Cardiac muscle cell (in vitro differentiated cells and primary cell): ENCODE measurements around the gene ARHGEF33. TPM values are rescaled to one million over a fixed set of nuclear protein-coding genes. Genes with fewer than 3 reads are reported as not detected.

ENCODE experiments used
- DNase-seq, 2 donors: peaks; one replicate each; pipeline versions ENCODE4 v3.0.0 to v3.0.0-alpha.2; 2010 to 2017; ENCODE audit warnings: low read depth in 1 of 2, low spot score in 1 of 2
- H3K27ac ChIP-seq: fragments of 200-600 bp; sonication (generic); 2 replicates; pipeline ENCODE4 v1.5.1; 2016
- H3K27me3 ChIP-seq: fragments of 200-600 bp; sonication (generic); 2 replicates; pipeline ENCODE4 v1.6.0; 2016; ENCODE audit warnings: control low read depth
- H3K36me3 ChIP-seq: fragments of 200-600 bp; sonication (generic); 2 replicates; pipeline ENCODE4 v1.5.1; 2016; ENCODE audit warnings: control low read depth
- H3K4me1 ChIP-seq: fragments of 200-600 bp; sonication (generic); 2 replicates; pipeline ENCODE4 v1.8.1; 2017; ENCODE audit warnings: low read depth, mild to moderate bottlenecking, mixed run types
- H3K4me3 ChIP-seq: fragments of 200-600 bp; sonication (generic); 2 replicates; pipeline ENCODE4 v1.5.1; 2016; ENCODE audit warnings: mild to moderate bottlenecking
- H3K9me3 ChIP-seq: fragments of 200-600 bp; sonication (generic); 2 replicates; pipeline ENCODE4 v1.5.1; 2017; ENCODE audit warnings: low read depth, mild to moderate bottlenecking, control low read depth
- polyA plus RNA-seq: library from polyadenylated mRNA; unstranded; fragments of >200 nt; fragmentation: Nextera tagmentation; extraction: Ambion mirVana; gene quantifications from 2 replicates; pipeline ENCODE4 v1.2.1, GENCODE V29; 2016
- total RNA-seq: library from RNA; depleted of rRNA; stranded (reverse); fragments of >200 nt; gene quantifications from 2 replicates; pipeline ENCODE4 v1.2.3, GENCODE V29; 2016
- TF ChIP-seq, protein P1 (sequence below): IDR thresholded peaks from 2 replicates; pipeline ENCODE4 v1.5.1; 2012; ENCODE audit warnings: low read depth, mild to moderate bottlenecking, low read length

ARHGEF33 gene
- total and polyA plus RNA-seq, 2 experiments from 2014 or later: 1.0 TPM

- no peaks in the 10 kb centered on the region for H3K9me3 ChIP-seq
- H3K4me3 ChIP-seq: no peak overlapping the region
- no peaks in the 10 kb centered on the region for H3K27me3 ChIP-seq
- DNase-seq: no peak
- TF ChIP-seq, protein P1, sequence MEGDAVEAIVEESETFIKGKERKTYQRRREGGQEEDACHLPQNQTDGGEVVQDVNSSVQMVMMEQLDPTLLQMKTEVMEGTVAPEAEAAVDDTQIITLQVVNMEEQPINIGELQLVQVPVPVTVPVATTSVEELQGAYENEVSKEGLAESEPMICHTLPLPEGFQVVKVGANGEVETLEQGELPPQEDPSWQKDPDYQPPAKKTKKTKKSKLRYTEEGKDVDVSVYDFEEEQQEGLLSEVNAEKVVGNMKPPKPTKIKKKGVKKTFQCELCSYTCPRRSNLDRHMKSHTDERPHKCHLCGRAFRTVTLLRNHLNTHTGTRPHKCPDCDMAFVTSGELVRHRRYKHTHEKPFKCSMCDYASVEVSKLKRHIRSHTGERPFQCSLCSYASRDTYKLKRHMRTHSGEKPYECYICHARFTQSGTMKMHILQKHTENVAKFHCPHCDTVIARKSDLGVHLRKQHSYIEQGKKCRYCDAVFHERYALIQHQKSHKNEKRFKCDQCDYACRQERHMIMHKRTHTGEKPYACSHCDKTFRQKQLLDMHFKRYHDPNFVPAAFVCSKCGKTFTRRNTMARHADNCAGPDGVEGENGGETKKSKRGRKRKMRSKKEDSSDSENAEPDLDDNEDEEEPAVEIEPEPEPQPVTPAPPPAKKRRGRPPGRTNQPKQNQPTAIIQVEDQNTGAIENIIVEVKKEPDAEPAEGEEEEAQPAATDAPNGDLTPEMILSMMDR: no peak
- H3K36me3 ChIP-seq: peaks cover 40% of the 10 kb centered on the region
- H3K4me1 ChIP-seq: peaks cover 2% of the 10 kb centered on the region
- no peak overlapping the region for H3K27ac ChIP-seq
Measured at GRCh38 chr2:38988716-38989115, 99.0 kb downstream of the ARHGEF33 start.

- Histone ChIP-seq H3K9me3 (no peaks in the 10 kb centered on the region), H3K36me3 (peaks cover 51% of the 10 kb centered on the region), H3K4me1 (peaks cover 2% of the 10 kb centered on the region), H3K27ac (peak overlapping the region; percentile 13), H3K4me3 (no peak overlapping the region), H3K27me3 (no peaks in the 10 kb centered on the region)
- TF ChIP-seq, protein P1: no peak
- DNase-seq: no peak
Measured at GRCh38 chr2:38991899-38992298, 102.2 kb downstream of the ARHGEF33 start.

- Histone ChIP-seq H3K9me3 (no peaks in the 10 kb centered on the region), H3K4me3 (no peak overlapping the region), H3K4me1 (peaks cover 10% of the 10 kb centered on the region), H3K27ac (no peak overlapping the region), H3K36me3 (peaks cover 41% of the 10 kb centered on the region), H3K27me3 (no peaks in the 10 kb centered on the region)
- peak in 1 of 2 donors; percentile 92 for DNase-seq
- TF ChIP-seq, protein P1: no peak
Measured at GRCh38 chr2:38997781-38998180, 108.1 kb downstream of the ARHGEF33 start.

DNA sequence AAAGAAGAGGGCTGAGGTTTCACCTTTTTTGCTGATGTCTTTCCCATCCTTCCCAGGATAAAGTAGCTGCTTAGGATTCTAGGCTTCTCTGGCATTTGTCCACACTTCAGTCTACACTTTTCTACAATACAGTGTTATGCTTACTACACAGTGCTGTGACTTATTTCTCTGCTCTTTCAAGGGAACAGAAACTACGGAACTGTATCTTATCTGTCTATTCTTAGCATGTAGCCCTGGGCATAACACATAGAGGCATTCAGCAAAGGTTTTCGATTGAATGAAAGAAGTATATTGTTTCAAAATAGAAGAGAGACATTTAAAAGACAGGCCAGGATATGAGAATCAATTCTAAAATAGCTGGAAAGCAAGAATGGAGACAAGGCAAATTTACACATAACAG, 110.9 kb downstream of the ARHGEF33 start:
- DNase-seq: peak; percentile 7 to 27
- TF ChIP-seq, protein P1: no peak
- Histone ChIP-seq H3K4me1 (peaks cover 10% of the 10 kb centered on the region), H3K27me3 (no peaks in the 10 kb centered on the region), H3K4me3 (no peak overlapping the region), H3K9me3 (no peaks in the 10 kb centered on the region), H3K27ac (peak overlapping the region; percentile 84), H3K36me3 (peaks cover 37% of the 10 kb centered on the region)

DNA sequence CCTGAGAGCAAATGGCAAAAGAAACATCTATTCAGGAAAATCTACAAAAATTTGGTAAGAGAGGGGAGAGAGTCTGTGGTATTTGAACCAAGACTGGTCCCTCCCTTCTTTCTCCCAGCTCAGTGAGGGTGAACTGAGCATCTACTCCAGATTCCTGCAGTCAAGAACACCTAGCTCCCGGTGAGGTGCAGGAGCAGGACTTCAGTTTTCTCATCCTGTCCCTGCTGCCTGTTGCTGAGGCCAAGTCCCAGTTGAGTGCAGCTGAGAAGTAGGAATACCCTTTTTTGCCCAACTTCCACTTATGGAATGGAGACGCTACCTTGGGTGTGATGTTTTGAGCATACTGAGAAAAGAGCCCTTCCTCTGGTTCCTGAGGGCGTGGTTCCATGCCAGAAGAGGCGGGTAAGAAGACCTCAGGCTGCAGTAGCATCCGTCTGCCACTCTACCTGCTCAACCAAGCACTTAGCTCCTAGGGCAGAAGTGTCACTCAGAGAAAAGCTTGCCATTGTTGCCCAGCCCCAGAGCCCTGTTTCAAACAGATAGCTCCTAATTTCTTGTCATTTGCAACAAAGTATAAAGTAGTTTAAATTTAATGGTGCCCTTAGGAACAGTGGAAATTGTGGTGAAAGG, 118.3 kb downstream of the ARHGEF33 start:
- Histone ChIP-seq H3K9me3 (no peaks in the 10 kb centered on the region), H3K36me3 (peaks cover 52% of the 10 kb centered on the region), H3K27me3 (no peaks in the 10 kb centered on the region), H3K4me3 (no peak overlapping the region), H3K4me1 (no peaks in the 10 kb centered on the region), H3K27ac (peak overlapping the region; percentile 4)
- no peak for DNase-seq
- TF ChIP-seq, protein P1: no peak

DNA sequence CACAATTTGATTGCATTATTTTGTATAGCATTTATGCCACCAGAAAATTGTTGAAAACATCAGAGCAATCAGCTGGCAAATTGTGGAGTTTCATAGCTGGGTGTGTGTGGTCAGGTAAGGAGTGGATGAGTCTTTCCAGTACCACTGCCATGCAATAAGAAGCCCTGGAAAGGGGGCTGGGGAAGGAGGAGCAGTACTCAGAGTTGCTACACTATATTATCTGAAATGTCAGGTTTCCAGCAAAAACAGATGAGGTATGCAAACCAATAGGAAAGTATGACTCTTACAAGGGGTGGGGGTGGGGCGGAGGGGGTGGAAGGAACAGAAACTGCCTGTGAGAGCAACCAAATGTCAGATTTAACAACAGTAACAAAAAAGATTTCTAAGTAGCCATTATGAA, 119.0 kb downstream of the ARHGEF33 start:
- Histone ChIP-seq H3K4me1 (no peaks in the 10 kb centered on the region), H3K27me3 (no peaks in the 10 kb centered on the region), H3K4me3 (no peak overlapping the region), H3K27ac (peak overlapping the region; percentile 4), H3K36me3 (peaks cover 59% of the 10 kb centered on the region), H3K9me3 (no peaks in the 10 kb centered on the region)
- peak in 1 of 2 donors; percentile 60 for DNase-seq
- TF ChIP-seq, protein P1: no peak
